Lower leg skin (tissue), 4 donors: ENCODE results near the gene TOP1. TPM values are rescaled to one million over a fixed set of nuclear protein-coding genes. Genes with fewer than 3 reads are reported as not detected.
A peak's percentile ranks its signal among the peaks of the same experiment; 100 is the strongest.

Experiments
- DNase-seq, 2 donors: peaks; one replicate each; pipeline ENCODE4 v3.0.0-alpha.2; 2019; ENCODE audit warnings: low spot score in 2 of 2
- H3K4me3 ChIP-seq: fragments of 200-600 bp; sonication (generic); 2 replicates; pipeline ENCODE4 v1.5.1; 2017; ENCODE audit warnings: mild to moderate bottlenecking, low read depth; ENCODE audit not compliant: poor library complexity, severe bottlenecking
- CTCF ChIP-seq, 3 donors: fragments of 450-650 bp; IDR thresholded peaks; one replicate each; pipeline ENCODE4 v1.5.1; 2016; ENCODE audit warnings: antibody characterized with exemption in 3 of 3, mild to moderate bottlenecking in 3 of 3, moderate library complexity in 2 of 3
- POLR2A ChIP-seq, 2 donors: fragments of 450-650 bp; IDR thresholded peaks; one replicate each; pipeline ENCODE4 v1.6.1; 2016 to 2017; ENCODE audit warnings: antibody characterized with exemption in 2 of 2, mild to moderate bottlenecking in 1 of 2, moderate library complexity in 1 of 2
- WGBS, 2 donors: methylation state at CpG; one replicate each; pipeline ENCODE4 v1.1.5; 2018; 5-methylcytosine and 5-hydroxymethylcytosine counted together
- intact Hi-C: fragments of 100-400 bp; cut with DNase I; formaldehyde crosslinking; loops from one replicate; pipeline ENCODE4 v1.15.0; 2023; ENCODE audit warnings: low total_unique reads
- total RNA-seq, 4 donors: library from RNA; depleted of rRNA; stranded (reverse); fragments of >200 nt; gene quantifications; one replicate each; pipeline ENCODE4 v1.1.0, GENCODE V29; 2016

The TOP1 gene
- total RNA-seq, 4 donors from 2014 or later: 29.8 to 37.1 (median 31.9) TPM

- WGBS, 2 donors: 28% methylated on average over 10 of the region's 10 CpGs
- no peak for DNase-seq
- H3K4me3 ChIP-seq: no peak overlapping the region
- TF ChIP-seq CTCF (IDR thresholded peaks at IDR 0.05): no peak
- no peak for TF ChIP-seq POLR2A (IDR thresholded peaks at IDR 0.05)
- intact Hi-C loops: no loop called here
Observed at GRCh38 chr20:41027872-41028358, 707 bp upstream of the TOP1 start.

- intact Hi-C loops: no loop called here
- WGBS, 2 donors: 0 to 1% methylated on average over 49 to 69 of the region's 69 CpGs
- TF ChIP-seq CTCF (IDR thresholded peaks at IDR 0.05): no peak
- no peak for TF ChIP-seq POLR2A (IDR thresholded peaks at IDR 0.05)
- peak; percentile 27 to 87 for DNase-seq
- peak overlapping the region; percentile 75 for H3K4me3 ChIP-seq
Observed at GRCh38 chr20:41029150-41029901, 704 bp downstream of the TOP1 start.

- intact Hi-C loops: no loop called here
- peak overlapping the region; percentile 75 for H3K4me3 ChIP-seq
- no peak for DNase-seq
- TF ChIP-seq CTCF (IDR thresholded peaks at IDR 0.05): no peak
- TF ChIP-seq POLR2A (IDR thresholded peaks at IDR 0.05): no peak
- 21 to 23% methylated on average over 6 of the region's 6 CpGs for WGBS, 2 donors
Observed at GRCh38 chr20:41030061-41030460, 1.4 kb downstream of the TOP1 start.

GRCh38 chr20:41030531-41031242, 2.1 kb downstream of the TOP1 start:
- DNase-seq: no peak
- 50 to 64% methylated on average over 5 of the region's 5 CpGs for WGBS, 2 donors
- intact Hi-C loops: no loop called here
- TF ChIP-seq POLR2A (IDR thresholded peaks at IDR 0.05) (no peak), CTCF (IDR thresholded peaks at IDR 0.05) (no peak)
- no peak overlapping the region for H3K4me3 ChIP-seq

- DNase-seq: no peak
- 79 to 84% methylated on average over 2 of the region's 2 CpGs for WGBS, 2 donors
- intact Hi-C loops: no loop called here
- TF ChIP-seq POLR2A (IDR thresholded peaks at IDR 0.05) (no peak), CTCF (IDR thresholded peaks at IDR 0.05) (no peak)
- no peak overlapping the region for H3K4me3 ChIP-seq
Observed at GRCh38 chr20:41031243-41031619, 2.6 kb downstream of the TOP1 start.
